Measurements from ENCODE around the gene MSI2. TPM values are rescaled to one million over a fixed set of nuclear protein-coding genes. Genes with fewer than 3 reads are reported as not detected.

The MSI2 gene
- total and polyA plus RNA-seq, 2 donors (not counting 3 experiments of a cell fraction or from before 2014, with no cell fraction given): 20.9 to 59.3 TPM

- dilution Hi-C loops (cut with MboI; ENCODE audit: extremely low pct_ligation_motif_present, low sequenced_read_pairs) (no loop called here), intact Hi-C loops (cut with micrococcal nuclease) (no loop called here)
- no peak for TF ChIP-seq MYC (IDR thresholded peaks at IDR 0.05; ENCODE audit: low read depth, low read length)
- TF ChIP-seq EZH2 (IDR thresholded peaks at IDR 0.05; ENCODE audit: borderline replicate concordance, low read depth, low read length, severe bottlenecking): no peak
- TF ChIP-seq, protein P1, sequence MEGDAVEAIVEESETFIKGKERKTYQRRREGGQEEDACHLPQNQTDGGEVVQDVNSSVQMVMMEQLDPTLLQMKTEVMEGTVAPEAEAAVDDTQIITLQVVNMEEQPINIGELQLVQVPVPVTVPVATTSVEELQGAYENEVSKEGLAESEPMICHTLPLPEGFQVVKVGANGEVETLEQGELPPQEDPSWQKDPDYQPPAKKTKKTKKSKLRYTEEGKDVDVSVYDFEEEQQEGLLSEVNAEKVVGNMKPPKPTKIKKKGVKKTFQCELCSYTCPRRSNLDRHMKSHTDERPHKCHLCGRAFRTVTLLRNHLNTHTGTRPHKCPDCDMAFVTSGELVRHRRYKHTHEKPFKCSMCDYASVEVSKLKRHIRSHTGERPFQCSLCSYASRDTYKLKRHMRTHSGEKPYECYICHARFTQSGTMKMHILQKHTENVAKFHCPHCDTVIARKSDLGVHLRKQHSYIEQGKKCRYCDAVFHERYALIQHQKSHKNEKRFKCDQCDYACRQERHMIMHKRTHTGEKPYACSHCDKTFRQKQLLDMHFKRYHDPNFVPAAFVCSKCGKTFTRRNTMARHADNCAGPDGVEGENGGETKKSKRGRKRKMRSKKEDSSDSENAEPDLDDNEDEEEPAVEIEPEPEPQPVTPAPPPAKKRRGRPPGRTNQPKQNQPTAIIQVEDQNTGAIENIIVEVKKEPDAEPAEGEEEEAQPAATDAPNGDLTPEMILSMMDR (IDR thresholded peaks at IDR 0.05; ENCODE audit: extremely low read depth in 1 of 2, insufficient read depth in 1 of 2, low read depth in 1 of 2, low read length in 2 of 2): no peak
- TF ChIP-seq, protein P2, sequence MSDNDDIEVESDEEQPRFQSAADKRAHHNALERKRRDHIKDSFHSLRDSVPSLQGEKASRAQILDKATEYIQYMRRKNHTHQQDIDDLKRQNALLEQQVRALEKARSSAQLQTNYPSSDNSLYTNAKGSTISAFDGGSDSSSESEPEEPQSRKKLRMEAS (IDR thresholded peaks at IDR 0.05; ENCODE audit: insufficient read depth, insufficient read length): no peak
- TF ChIP-seq POLR2A (IDR thresholded peaks at IDR 0.05; ENCODE audit: low read depth, low read length): no peak
- no peak for TF ChIP-seq POLR2AphosphoS5 (IDR thresholded peaks at IDR 0.05; ENCODE audit: insufficient read depth, low read depth, low read length)
- no peak for TF ChIP-seq FOS (IDR thresholded peaks at IDR 0.05; ENCODE audit: borderline replicate concordance, insufficient read depth, low read length)
- TF ChIP-seq GATA2 (IDR thresholded peaks at IDR 0.05; ENCODE audit: insufficient read depth, insufficient read length, low read depth, low read length): no peak
- no peak for TF ChIP-seq JUN (IDR thresholded peaks at IDR 0.05; ENCODE audit: borderline replicate concordance, insufficient read depth, insufficient read length, low read depth)
- Histone ChIP-seq H3K79me2 (ENCODE audit: control insufficient read depth, insufficient read depth, low read length) (no peaks in the 10 kb centered on the region), H3K9me3 (replicated peaks; ENCODE audit: control insufficient read depth, insufficient read depth, low read length) (no peaks in the 10 kb centered on the region), H3K27me3 (ENCODE audit: control insufficient read depth in 2 of 2, insufficient read depth in 2 of 2, low read length in 2 of 2) (no peaks in the 10 kb centered on the region), H3K27ac (ENCODE audit: insufficient read depth, low read depth, low read length) (no peak overlapping the region), H2AFZ (ENCODE audit: low read depth, low read length) (no peak overlapping the region), H3K4me2 (ENCODE audit: insufficient read depth, low read length) (no peak overlapping the region), H3K4me3 (replicated peaks in 1 of 3; ENCODE audit: insufficient read depth in 1 of 3, low read depth in 1 of 3, low read length in 3 of 3) (no peak overlapping the region), H3K9ac (replicated peaks; ENCODE audit: extremely low read depth, insufficient read depth, low read length) (no peak overlapping the region), H3K36me3 (ENCODE audit: control insufficient read depth in 2 of 2, extremely low read depth in 1 of 2, insufficient read depth in 2 of 2, low read length in 2 of 2) (no peaks in the 10 kb centered on the region), H3K4me1 (ENCODE audit: control insufficient read depth, extremely low read depth, insufficient read depth, low read length) (no peaks in the 10 kb centered on the region), H4K20me1 (replicated peaks; ENCODE audit: control insufficient read depth, extremely low read depth, insufficient read depth, low read length) (no peaks in the 10 kb centered on the region), H3K9me1 (replicated peaks; ENCODE audit: control insufficient read depth, extremely low read depth, insufficient read depth, low read length) (no peaks in the 10 kb centered on the region)
- FAIRE-seq: no peak
- no peak for DNase-seq (ENCODE audit: low read depth, low spot score)
- no TSS peak for BruUV-seq (replicated peaks)
- ChIA-PET CTCF (interaction anchor here (0.6 to 7.0 kb wide), 23 partner anchors 9 to 1474 kb away, joined by 3 to 99 read pairs (median 4); no protein-coding TSS in a partner anchor), POLR2A (no interaction called here)
Measured at GRCh38 chr17:57516290-57517230, 260.2 kb downstream of the MSI2 start.

Data from endothelial cell of umbilical vein (primary cell).